ENCODE measurements around the gene ABHD2. TPM values are rescaled to one million over a fixed set of nuclear protein-coding genes. Genes with fewer than 3 reads are reported as not detected.

ABHD2 gene
- polyA plus RNA-seq, 1 experiment, result 51.5 TPM

DNA sequence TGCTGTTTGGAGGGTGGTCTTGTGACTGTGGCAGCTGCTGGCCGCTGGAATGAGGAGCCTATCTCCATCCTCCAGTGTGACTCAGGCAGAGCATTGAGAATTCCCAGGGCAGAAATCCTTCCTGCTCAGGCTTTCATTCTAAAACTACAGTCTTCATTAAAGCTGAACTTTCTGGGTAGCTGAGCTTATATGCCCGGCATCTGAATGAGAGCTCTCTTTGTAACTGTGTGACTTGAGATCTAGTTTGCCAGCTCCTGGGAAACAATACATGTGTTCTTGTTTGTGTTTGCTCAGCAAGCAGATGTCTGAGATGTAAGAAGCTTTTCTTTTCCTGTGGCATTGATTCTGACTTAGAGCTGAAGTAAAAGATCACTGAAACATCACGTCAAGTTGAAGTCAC is 110.7 kb downstream of the ABHD2 start:
- ChIA-PET POLR2A (interaction anchor here (0.7 kb wide), 2 partner anchors 20 to 46 kb away, joined by 3 to 6 read pairs; no protein-coding TSS in a partner anchor), CTCF (interaction anchor here (1.4 to 5.9 kb wide), 3 partner anchors 8 to 142 kb away, joined by 4 to 65 read pairs (median 7); partner anchors contain the start of gene FANCI)
- no peak overlapping the region for H3K4me3 ChIP-seq (ENCODE audit: low read depth, low read length)
- TF ChIP-seq, protein P1, sequence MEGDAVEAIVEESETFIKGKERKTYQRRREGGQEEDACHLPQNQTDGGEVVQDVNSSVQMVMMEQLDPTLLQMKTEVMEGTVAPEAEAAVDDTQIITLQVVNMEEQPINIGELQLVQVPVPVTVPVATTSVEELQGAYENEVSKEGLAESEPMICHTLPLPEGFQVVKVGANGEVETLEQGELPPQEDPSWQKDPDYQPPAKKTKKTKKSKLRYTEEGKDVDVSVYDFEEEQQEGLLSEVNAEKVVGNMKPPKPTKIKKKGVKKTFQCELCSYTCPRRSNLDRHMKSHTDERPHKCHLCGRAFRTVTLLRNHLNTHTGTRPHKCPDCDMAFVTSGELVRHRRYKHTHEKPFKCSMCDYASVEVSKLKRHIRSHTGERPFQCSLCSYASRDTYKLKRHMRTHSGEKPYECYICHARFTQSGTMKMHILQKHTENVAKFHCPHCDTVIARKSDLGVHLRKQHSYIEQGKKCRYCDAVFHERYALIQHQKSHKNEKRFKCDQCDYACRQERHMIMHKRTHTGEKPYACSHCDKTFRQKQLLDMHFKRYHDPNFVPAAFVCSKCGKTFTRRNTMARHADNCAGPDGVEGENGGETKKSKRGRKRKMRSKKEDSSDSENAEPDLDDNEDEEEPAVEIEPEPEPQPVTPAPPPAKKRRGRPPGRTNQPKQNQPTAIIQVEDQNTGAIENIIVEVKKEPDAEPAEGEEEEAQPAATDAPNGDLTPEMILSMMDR (IDR thresholded peaks at IDR 0.05; ENCODE audit: low read depth, low read length), result no peak
- H3K9me3 ChIP-seq (ENCODE audit: control insufficient read depth, insufficient read depth, low read length), result no peaks in the 10 kb centered on the region
- no peak for DNase-seq (ENCODE audit: low read depth, low spot score)
- H3K27ac ChIP-seq (ENCODE audit: low read depth, low read length), result no peak overlapping the region
- H3K27me3 ChIP-seq (ENCODE audit: control insufficient read depth, insufficient read depth, low read length), result no peaks in the 10 kb centered on the region

DNA sequence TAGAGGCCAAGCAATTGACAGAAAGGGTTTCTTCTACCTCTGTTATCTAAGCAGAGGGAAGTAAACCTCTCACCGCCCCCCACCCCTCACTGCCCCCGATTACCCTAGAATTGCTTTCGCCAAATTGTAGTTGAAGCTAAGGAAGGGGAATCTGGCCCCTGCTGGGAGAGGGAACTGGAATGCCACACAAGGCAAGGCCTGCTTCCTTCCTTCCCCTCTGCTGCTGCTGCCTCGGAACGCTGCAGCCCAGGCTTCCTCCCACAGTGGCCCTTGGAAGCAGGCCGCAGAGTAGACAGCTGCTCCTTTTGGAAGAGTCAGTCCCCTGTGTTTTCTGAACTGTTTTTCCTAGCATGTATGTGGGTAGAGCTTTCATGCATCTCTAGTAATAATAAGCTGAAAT is 111.5 kb downstream of the ABHD2 start:
- H3K9me3 ChIP-seq (ENCODE audit: control insufficient read depth, insufficient read depth, low read length), result no peaks in the 10 kb centered on the region
- no peak overlapping the region for H3K27ac ChIP-seq (ENCODE audit: low read depth, low read length)
- no peaks in the 10 kb centered on the region for H3K27me3 ChIP-seq (ENCODE audit: control insufficient read depth, insufficient read depth, low read length)
- TF ChIP-seq, protein P1 (IDR thresholded peaks at IDR 0.05; ENCODE audit: low read depth, low read length), result no peak
- DNase-seq (ENCODE audit: low read depth, low spot score), result no peak
- POLR2A ChIA-PET, result no interaction called here
- CTCF ChIA-PET, result interaction anchor here (0.6 to 1.8 kb wide), 5 partner anchors 44 to 370 kb away, joined by 3 to 13 read pairs (median 4); partner anchors contain the start of gene FANCI
- no peak overlapping the region for H3K4me3 ChIP-seq (ENCODE audit: low read depth, low read length)

DNA sequence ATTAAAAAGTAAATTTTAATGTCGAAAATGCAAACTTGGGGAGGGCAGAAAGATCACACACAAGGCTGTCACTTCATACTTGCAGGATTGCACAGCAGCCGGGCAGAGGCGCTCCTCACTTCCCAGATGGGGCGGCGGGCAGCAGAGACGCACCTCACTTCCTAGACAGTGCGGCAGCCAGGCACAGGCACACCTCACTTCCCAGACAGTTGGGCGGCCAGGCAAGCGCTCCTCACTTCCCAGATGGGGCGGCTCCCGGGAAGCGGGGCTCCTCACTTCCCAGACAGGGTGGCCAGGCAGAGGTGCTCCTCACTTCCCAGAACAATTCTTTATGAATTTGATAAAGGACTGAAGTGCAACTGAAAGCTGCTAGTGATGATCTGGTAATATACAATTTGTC is 111.9 kb downstream of the ABHD2 start:
- Histone ChIP-seq H3K27me3 (ENCODE audit: control insufficient read depth, insufficient read depth, low read length) (no peaks in the 10 kb centered on the region), H3K9me3 (ENCODE audit: control insufficient read depth, insufficient read depth, low read length) (no peaks in the 10 kb centered on the region), H3K27ac (ENCODE audit: low read depth, low read length) (no peak overlapping the region), H3K4me3 (ENCODE audit: low read depth, low read length) (no peak overlapping the region)
- POLR2A ChIA-PET, result no interaction called here
- CTCF ChIA-PET, result interaction anchor here (0.6 to 1.8 kb wide), 4 partner anchors 44 to 369 kb away, joined by 3 to 13 read pairs (median 6); partner anchors contain the start of gene FANCI
- TF ChIP-seq, protein P1 (IDR thresholded peaks at IDR 0.05; ENCODE audit: low read depth, low read length), result no peak
- DNase-seq (ENCODE audit: low read depth, low spot score), result no peak

DNA sequence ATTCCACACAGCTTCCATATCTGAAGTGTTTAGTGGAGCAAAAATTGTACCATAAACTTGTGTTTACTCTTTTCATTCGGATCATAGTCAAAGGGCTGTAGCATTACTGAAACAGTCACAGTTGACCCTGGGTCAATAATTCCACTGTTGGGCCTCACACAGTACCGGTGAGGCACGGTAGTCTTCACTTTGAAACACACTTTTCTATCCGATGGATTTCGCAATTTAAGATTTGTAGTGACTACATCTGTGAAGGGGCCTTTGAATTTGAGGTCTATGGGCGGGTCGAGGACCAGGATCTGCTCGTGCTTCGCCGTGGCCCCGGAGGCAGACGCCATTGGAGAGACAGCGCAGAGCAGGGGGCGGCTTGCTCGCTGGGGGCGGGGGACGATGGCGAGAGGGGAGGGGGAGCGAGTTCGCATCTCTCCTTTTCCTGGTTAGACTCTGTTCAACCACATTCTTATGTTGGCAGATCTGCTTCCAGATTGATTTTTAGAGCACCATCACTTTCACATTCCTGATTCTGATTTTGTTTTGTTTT is 113.3 kb downstream of the ABHD2 start:
- ChIA-PET POLR2A (no interaction called here), CTCF (no interaction called here)
- Histone ChIP-seq H3K9me3 (ENCODE audit: control insufficient read depth, insufficient read depth, low read length) (no peaks in the 10 kb centered on the region), H3K27ac (ENCODE audit: low read depth, low read length) (no peak overlapping the region), H3K4me3 (ENCODE audit: low read depth, low read length) (no peak overlapping the region), H3K27me3 (ENCODE audit: control insufficient read depth, insufficient read depth, low read length) (no peaks in the 10 kb centered on the region)
- TF ChIP-seq, protein P1 (IDR thresholded peaks at IDR 0.05; ENCODE audit: low read depth, low read length), result no peak
- DNase-seq (ENCODE audit: low read depth, low spot score), result no peak

DNA sequence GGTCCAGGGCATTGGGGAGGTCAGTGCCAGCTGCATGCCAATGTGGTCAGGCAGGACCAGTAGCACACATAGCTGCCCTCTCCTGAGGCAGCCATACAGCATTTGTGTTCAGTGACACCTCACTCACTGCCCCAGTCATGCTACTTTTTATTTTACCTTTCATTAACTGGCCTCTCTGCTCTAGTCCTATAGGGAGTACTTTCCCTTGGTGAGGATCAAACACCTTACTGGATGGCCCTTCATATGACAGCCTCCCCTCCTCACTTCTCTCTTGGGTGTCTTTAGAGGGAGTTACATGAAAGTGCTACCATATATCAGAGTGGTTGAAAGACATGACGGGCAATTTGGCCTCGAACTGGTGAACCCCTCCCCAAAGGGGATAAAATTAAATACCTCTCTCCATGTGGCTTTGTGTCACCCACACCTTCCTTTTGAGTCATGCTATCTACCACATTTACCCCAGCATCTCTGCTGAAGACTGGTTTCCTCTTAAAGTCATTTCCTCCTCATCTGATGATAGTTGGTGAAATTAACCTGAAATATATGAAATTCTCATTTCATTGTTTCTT is 115.5 kb downstream of the ABHD2 start:
- Histone ChIP-seq H3K27ac (ENCODE audit: low read depth, low read length) (no peak overlapping the region), H3K27me3 (ENCODE audit: control insufficient read depth, insufficient read depth, low read length) (no peaks in the 10 kb centered on the region), H3K4me3 (ENCODE audit: low read depth, low read length) (no peak overlapping the region), H3K9me3 (ENCODE audit: control insufficient read depth, insufficient read depth, low read length) (no peaks in the 10 kb centered on the region)
- ChIA-PET CTCF (interaction anchor here (0.9 to 1.6 kb wide), 2 partner anchors 26 to 96 kb away, joined by 4 to 5 read pairs; no protein-coding TSS in a partner anchor), POLR2A (no interaction called here)
- no peak for DNase-seq (ENCODE audit: low read depth, low spot score)
- TF ChIP-seq, protein P1 (IDR thresholded peaks at IDR 0.05; ENCODE audit: low read depth, low read length), result no peak
